M059J (cell line): ENCODE data around the gene TAS1R1. TPM values are rescaled to one million over a fixed set of nuclear protein-coding genes. Genes with fewer than 3 reads are reported as not detected.
A peak's percentile ranks its signal among the peaks of the same experiment; 100 is the strongest.

ENCODE experiments used
- DNase-seq: peaks from one replicate; pipeline ENCODE4 v3.0.0-alpha.2; 2012; ENCODE audit warnings: low read depth
- total RNA-seq: library from RNA; depleted of rRNA; stranded (reverse); fragments of >200 nt; shearing (Covaris generic); gene quantifications from 2 replicates; pipeline ENCODE4 v1.2.3, GENCODE V29; 2014

Gene TAS1R1
- total RNA-seq, 1 experiment from 2014 or later, result 0.27 TPM

- DNase-seq, result no peak
Measured at GRCh38 chr1:6572653-6573383, 17.7 kb downstream of the TAS1R1 start.

- DNase-seq, result no peak
Measured at GRCh38 chr1:6574025-6574620, 19.0 kb downstream of the TAS1R1 start.

- DNase-seq, result no peak
Measured at GRCh38 chr1:6574818-6575217, 19.7 kb downstream of the TAS1R1 start.

- DNase-seq, result no peak
Measured at GRCh38 chr1:6577831-6578525, 22.9 kb downstream of the TAS1R1 start.

GRCh38 chr1:6578624-6579373 lies 23.7 kb downstream of the TAS1R1 start:
- no peak for DNase-seq

GRCh38 chr1:6579374-6580118 lies 24.4 kb downstream of the TAS1R1 start, which contains the start of gene ZBTB48:
TSS of gene ZBTB48 (plus strand) at chr1:6579994. CDS start at chr1:6580610, 616 bp downstream.
- peak; percentile 98 for DNase-seq

- DNase-seq, result no peak
Measured at GRCh38 chr1:6580119-6580592, 25.0 kb downstream of the TAS1R1 start.

GRCh38 chr1:6580593-6581409 lies 25.7 kb downstream of the TAS1R1 start:
- no peak for DNase-seq

GRCh38 chr1:6581561-6582305 lies 26.6 kb downstream of the TAS1R1 start:
- peak; percentile 22 for DNase-seq

GRCh38 chr1:6582370-6582769 lies 27.3 kb downstream of the TAS1R1 start:
- DNase-seq, result no peak

- no peak for DNase-seq
Measured at GRCh38 chr1:6584126-6585080, 29.3 kb downstream of the TAS1R1 start.

GRCh38 chr1:6585081-6585722 lies 30.1 kb downstream of the TAS1R1 start:
- no peak for DNase-seq

- DNase-seq, result no peak
Measured at GRCh38 chr1:6585841-6586240, 30.7 kb downstream of the TAS1R1 start.

- no peak for DNase-seq
Measured at GRCh38 chr1:6586404-6586816, 31.3 kb downstream of the TAS1R1 start.

GRCh38 chr1:6587261-6588005 lies 32.3 kb downstream of the TAS1R1 start:
- DNase-seq, result no peak

GRCh38 chr1:6588128-6588892 lies 33.2 kb downstream of the TAS1R1 start:
- no peak for DNase-seq
